HCT116 (cell line): ENCODE data around the gene TMEM61. TPM values are rescaled to one million over a fixed set of nuclear protein-coding genes. Genes with fewer than 3 reads are reported as not detected.

Source experiments
- ATAC-seq: fragments of 200-7000 bp; cut with Tn5 transposase; 2 replicates; pipeline ENCODE4 v1.9.1; 2020; ENCODE audit warnings: mild to moderate bottlenecking, moderate library complexity
- BruUV-seq: library from RNA; stranded (reverse); fragments of 400-500 nt; replicated peaks from 2 replicates; lab custom pipeline; 2021; lab: Mats Ljungman, UMichigan
- CTCF ChIA-PET: fragments of 300-600 bp; sonication (Branson Sonifier 250); formaldehyde crosslinking; loops from one replicate; lab custom pipeline; 2021; ENCODE audit warnings: antibody characterized with exemption; lab: Charles Lee
- POLR2A ChIA-PET: fragments of 300-600, 350-600 bp; sonication (Branson Sonifier 250); formaldehyde crosslinking; loops from one replicate; lab custom pipeline; 2021; ENCODE audit warnings: antibody characterized with exemption; lab: Charles Lee
- RAD21 ChIA-PET, 2 experiments: fragments of 300-600 bp; sonication (Branson Sonifier 250); formaldehyde crosslinking; loops; one replicate each; lab custom pipeline; 2023; ENCODE audit warnings: low total read pairs in 2 of 2; ENCODE audit not compliant: uncharacterized antibody in 2 of 2, unreplicated experiment in 2 of 2, low non-redundant PET in 1 of 2; lab: Charles Lee
- DNase-seq: peaks from one replicate; pipeline ENCODE4 v3.0.0-alpha.2; 2010; ENCODE audit warnings: low read depth, low spot score
- H2AFZ ChIP-seq: fragments of 200-600 bp; shearing (Covaris generic), sonication (generic); 2 replicates; pipeline ENCODE4 v1.6.1; 2017; ENCODE audit warnings: low read depth, mixed run types, mixed read lengths, antibody characterized with exemption, low read length; ENCODE audit not compliant: poor library complexity, severe bottlenecking
- H3K27ac ChIP-seq: 2 replicates; pipeline ENCODE4 v1.5.1; 2012; ENCODE audit warnings: low read depth, low read length
- H3K27me3 ChIP-seq: fragments of 200-600 bp; sonication (generic); 2 replicates; pipeline ENCODE4 v1.6.1; 2016; ENCODE audit warnings: mixed run types, low read length, mixed read lengths; ENCODE audit not compliant: insufficient read depth
- H3K36me3 ChIP-seq, 2 experiments: fragments of 200-500 bp in 1 of 2; fragments of 200-600 bp in 1 of 2; sonication (Bioruptor generic) in 1 of 2; sonication (generic) in 1 of 2; 2 replicates each; pipeline versions ENCODE4 v1.5.1 to v1.6.1; 2014 to 2016; ENCODE audit warnings: low read length in 2 of 2, inconsistent platforms in 1 of 2, mixed read lengths in 1 of 2, mixed run types in 1 of 2; ENCODE audit not compliant: insufficient read depth in 2 of 2, control insufficient read depth in 1 of 2
- H3K4me1 ChIP-seq, 2 experiments: fragments of 200-600 bp in 1 of 2; sonication (generic) in 1 of 2; 2 replicates each; pipeline versions ENCODE4 v1.5.1 to v1.6.1; 2012 to 2017; ENCODE audit warnings: low read length in 2 of 2, inconsistent platforms in 1 of 2, mild to moderate bottlenecking in 1 of 2, mixed read lengths in 1 of 2, mixed run types in 1 of 2, moderate library complexity in 1 of 2; ENCODE audit not compliant: insufficient read depth in 2 of 2, control insufficient read depth in 1 of 2
- H3K4me2 ChIP-seq: fragments of 200-600 bp; sonication (generic); 2 replicates; pipeline ENCODE4 v1.6.1; 2017; ENCODE audit warnings: mixed run types, low read length, mixed read lengths
- H3K4me3 ChIP-seq, 2 experiments: fragments of 200-600 bp in 1 of 2; sonication (generic) in 1 of 2; replicated peaks in 1 of 2; 2 replicates each; pipeline ENCODE4 v1.5.1; 2011 to 2016; ENCODE audit warnings: low read length in 2 of 2, control low read depth in 1 of 2, low read depth in 1 of 2, mild to moderate bottlenecking in 1 of 2, mixed read lengths in 1 of 2, mixed run types in 1 of 2
- H3K79me2 ChIP-seq: fragments of 200-600 bp; sonication (generic); 2 replicates; pipeline ENCODE4 v1.6.1; 2017; ENCODE audit warnings: mild to moderate bottlenecking, mixed run types, low read length, moderate library complexity, mixed read lengths; ENCODE audit not compliant: insufficient read depth
- H3K9ac ChIP-seq: fragments of 200-600 bp; sonication (generic); 2 replicates; pipeline ENCODE4 v1.6.1; 2016; ENCODE audit warnings: low read length, mixed read lengths
- H3K9me2 ChIP-seq: fragments of 200-600 bp; sonication (generic), shearing (Covaris generic); 2 replicates; pipeline ENCODE4 v1.6.1; 2017; ENCODE audit warnings: mixed run types, mild to moderate bottlenecking, moderate library complexity; ENCODE audit not compliant: insufficient read depth
- H3K9me3 ChIP-seq, 2 experiments: fragments of 200-500 bp in 1 of 2; fragments of 200-600 bp in 1 of 2; sonication (Bioruptor generic) in 1 of 2; sonication (generic) in 1 of 2; 2 replicates each; pipeline ENCODE4 v1.6.1; 2014 to 2017; ENCODE audit warnings: low read length in 2 of 2, mixed read lengths in 2 of 2, inconsistent platforms in 1 of 2, low read depth in 1 of 2, mild to moderate bottlenecking in 1 of 2, mixed run types in 1 of 2, moderate library complexity in 1 of 2; ENCODE audit not compliant: control insufficient read depth in 1 of 2, insufficient read depth in 1 of 2
- H4K20me1 ChIP-seq: fragments of 200-600 bp; sonication (generic), shearing (Covaris generic); 2 replicates; pipeline ENCODE4 v1.6.1; 2017; ENCODE audit warnings: mixed run types, mild to moderate bottlenecking, moderate library complexity; ENCODE audit not compliant: insufficient read depth
- ATF3 ChIP-seq: IDR thresholded peaks from 2 replicates; pipeline ENCODE4 v1.6.1; 2012
- CBX3 ChIP-seq: IDR thresholded peaks from 2 replicates; pipeline ENCODE4 v1.6.1; 2012; ENCODE audit warnings: low read depth
- ELF1 ChIP-seq: IDR thresholded peaks from 2 replicates; pipeline ENCODE4 v1.6.1; 2012; ENCODE audit warnings: low read depth, borderline replicate concordance
- EZH2 ChIP-seq: fragments of 200-600 bp; sonication (generic); IDR thresholded peaks from 2 replicates; pipeline ENCODE4 v1.6.1; 2017; ENCODE audit warnings: antibody characterized with exemption, mixed run types
- EZH2phosphoT487 ChIP-seq: fragments of 200-600 bp; IDR thresholded peaks from 2 replicates; pipeline ENCODE4 v1.6.1; 2018; ENCODE audit warnings: antibody characterized with exemption, borderline replicate concordance
- FOSL1 ChIP-seq: IDR thresholded peaks from 2 replicates; pipeline ENCODE4 v1.6.1; 2012; ENCODE audit warnings: low read depth
- RAD21 ChIP-seq: IDR thresholded peaks from 2 replicates; pipeline ENCODE4 v1.6.1; 2012; ENCODE audit warnings: low read depth, mild to moderate bottlenecking
- SIN3A ChIP-seq: IDR thresholded peaks from 2 replicates; pipeline ENCODE4 v1.6.1; 2012; ENCODE audit warnings: low read depth
- SRF ChIP-seq: IDR thresholded peaks from 2 replicates; pipeline ENCODE4 v1.6.1; 2012; ENCODE audit warnings: low read depth
- TCF7L2 ChIP-seq: IDR thresholded peaks from 2 replicates; pipeline ENCODE4 v1.7.0; 2011; ENCODE audit warnings: borderline replicate concordance, inconsistent platforms; ENCODE audit not compliant: insufficient read depth, insufficient read length; ENCODE audit errors: extremely low read depth
- YY1 ChIP-seq: IDR thresholded peaks from 2 replicates; pipeline ENCODE4 v1.6.1; 2011; ENCODE audit warnings: low read length, low read depth, moderate library complexity, mild to moderate bottlenecking; ENCODE audit not compliant: insufficient replicate concordance; ENCODE audit errors: extremely low read depth
- ZNF274 ChIP-seq: fragments of 200-500 bp; sonication (Bioruptor generic); IDR thresholded peaks from 2 replicates; pipeline ENCODE4 v1.6.1; 2014; ENCODE audit warnings: mild to moderate bottlenecking, low read depth, low read length, inconsistent platforms
- intact Hi-C: fragments of 100-400 bp; cut with micrococcal nuclease; formaldehyde crosslinking; loops from 2 replicates; pipeline ENCODE4 v1.10.0; 2022
- total RNA-seq: library from RNA; stranded (reverse); gene quantifications from one replicate; pipeline ENCODE4 v1.2.1, GENCODE V29; 2021; ENCODE audit not compliant: unreplicated experiment
- TF ChIP-seq, protein P1 (sequence below): IDR thresholded peaks from 2 replicates; pipeline ENCODE4 v1.6.1; 2011; ENCODE audit warnings: mild to moderate bottlenecking, low read length, moderate library complexity; ENCODE audit not compliant: insufficient replicate concordance; ENCODE audit errors: extremely low read depth

The TMEM61 gene
- total RNA-seq, 1 experiment from 2014 or later, result 4.4 TPM

DNA sequence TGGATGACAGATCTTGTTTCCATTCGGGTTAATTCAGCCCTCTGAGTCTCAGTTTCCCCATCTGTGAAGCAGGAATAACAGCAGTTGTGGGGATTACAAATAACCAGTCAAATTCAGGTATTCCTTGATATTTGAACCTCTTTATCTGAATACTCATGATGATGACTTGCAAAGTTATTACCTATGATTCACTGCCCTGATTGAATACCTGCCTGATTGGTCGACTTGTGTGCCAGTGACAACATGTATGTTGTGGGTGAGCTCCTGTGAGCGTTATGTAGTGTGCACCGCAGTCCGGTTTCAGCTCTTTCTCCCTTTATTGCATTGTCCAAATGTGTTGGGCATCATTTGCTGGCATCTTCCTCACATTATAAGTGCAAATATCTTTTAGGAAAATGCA, 9.5 kb upstream of the TMEM61 start:
- no TSS peak for BruUV-seq
- Histone ChIP-seq H3K9me2 (no peaks in the 10 kb centered on the region), H3K27me3 (no peaks in the 10 kb centered on the region), H3K79me2 (no peaks in the 10 kb centered on the region), H4K20me1 (no peaks in the 10 kb centered on the region), H3K4me2 (peak overlapping the region; percentile 63), H3K36me3 (no peaks in the 10 kb centered on the region), H3K9ac (peak overlapping the region; percentile 25; the same call in 1 of the 2 replicates), H3K27ac (peak overlapping the region; percentile 33; the same call in 1 of the 2 replicates), H2AFZ (peak overlapping the region; percentile 83), H3K9me3 (no peaks in the 10 kb centered on the region), H3K4me3 (peak overlapping the region in 1 of 2 experiments; percentile 10; a peak in 1 of 4 replicates), H3K4me1 (peaks cover 19 to 67% of the 10 kb centered on the region in 2 experiments)
- POLR2A ChIA-PET, result interaction anchor here (0.7 to 1.2 kb wide), 2 partner anchors 10 to 291 kb away, joined by 3 to 4 read pairs; partner anchors contain the start of gene TMEM61
- CTCF ChIA-PET, result interaction anchor here (0.9 to 2.0 kb wide), 4 partner anchors 20 to 51 kb away, joined by 3 to 11 read pairs (median 4); no protein-coding TSS in a partner anchor
- RAD21 ChIA-PET, result interaction anchor here in 1 of 2 experiments (0.9 kb wide), 1 partner anchor 20 kb away, joined by 3 read pairs; no protein-coding TSS in a partner anchor
- intact Hi-C loops, result no loop called here
- ATAC-seq, result peak; percentile 44
- no peak for TF ChIP-seq TCF7L2
- TF ChIP-seq FOSL1, result no peak
- TF ChIP-seq ZNF274, result no peak
- no peak for DNase-seq

DNA sequence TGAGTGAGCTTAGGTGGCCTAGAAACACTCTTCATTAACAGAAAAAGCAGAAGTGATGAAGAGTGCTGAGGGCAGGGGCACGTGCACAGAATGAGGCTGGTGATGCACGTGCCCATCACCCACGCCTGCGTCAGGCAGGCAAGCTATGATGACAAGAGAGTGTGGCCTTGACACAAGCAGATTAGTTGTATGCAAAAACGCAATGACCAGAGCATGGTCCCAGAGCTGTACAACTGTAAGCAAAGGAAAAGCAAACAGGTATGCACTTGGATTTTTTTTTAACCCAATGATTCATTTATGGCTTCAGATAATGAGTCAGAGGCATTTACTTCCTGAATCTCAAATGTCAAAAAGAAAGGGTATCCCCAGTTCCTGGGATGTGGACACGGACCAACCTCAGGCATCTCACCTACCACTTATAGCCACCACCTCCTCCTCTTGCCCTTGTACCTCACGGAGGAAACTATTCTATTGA, 9.1 kb upstream of the TMEM61 start:
- Histone ChIP-seq H3K9ac (peak overlapping the region; percentile 25; the same call in 1 of the 2 replicates), H3K79me2 (no peaks in the 10 kb centered on the region), H3K36me3 (no peaks in the 10 kb centered on the region), H3K4me2 (peak overlapping the region; percentile 63), H3K9me2 (no peaks in the 10 kb centered on the region), H3K27me3 (no peaks in the 10 kb centered on the region), H3K4me3 (peak overlapping the region in 1 of 2 experiments; percentile 10; a peak in 1 of 4 replicates), H3K9me3 (no peaks in the 10 kb centered on the region), H4K20me1 (no peaks in the 10 kb centered on the region), H3K27ac (peak overlapping the region; percentile 33; the same call in 1 of the 2 replicates), H3K4me1 (peaks cover 15 to 62% of the 10 kb centered on the region in 2 experiments), H2AFZ (peak overlapping the region; percentile 83)
- ChIA-PET CTCF (interaction anchor here (0.9 to 2.0 kb wide), 4 partner anchors 21 to 51 kb away, joined by 3 to 11 read pairs (median 4); no protein-coding TSS in a partner anchor), POLR2A (interaction anchor here (1.2 kb wide), 1 partner anchor 9 kb away, joined by 4 read pairs; the partner anchor contains the start of gene TMEM61), RAD21 (interaction anchor here in 1 of 2 experiments (0.9 kb wide), 1 partner anchor 21 kb away, joined by 3 read pairs; no protein-coding TSS in a partner anchor)
- no TSS peak for BruUV-seq
- intact Hi-C loops, result no loop called here
- ATAC-seq (peak; percentile 69), DNase-seq (peak; percentile 54)
- no peak for TF ChIP-seq TCF7L2
- TF ChIP-seq ZNF274, result no peak
- TF ChIP-seq, protein P1, sequence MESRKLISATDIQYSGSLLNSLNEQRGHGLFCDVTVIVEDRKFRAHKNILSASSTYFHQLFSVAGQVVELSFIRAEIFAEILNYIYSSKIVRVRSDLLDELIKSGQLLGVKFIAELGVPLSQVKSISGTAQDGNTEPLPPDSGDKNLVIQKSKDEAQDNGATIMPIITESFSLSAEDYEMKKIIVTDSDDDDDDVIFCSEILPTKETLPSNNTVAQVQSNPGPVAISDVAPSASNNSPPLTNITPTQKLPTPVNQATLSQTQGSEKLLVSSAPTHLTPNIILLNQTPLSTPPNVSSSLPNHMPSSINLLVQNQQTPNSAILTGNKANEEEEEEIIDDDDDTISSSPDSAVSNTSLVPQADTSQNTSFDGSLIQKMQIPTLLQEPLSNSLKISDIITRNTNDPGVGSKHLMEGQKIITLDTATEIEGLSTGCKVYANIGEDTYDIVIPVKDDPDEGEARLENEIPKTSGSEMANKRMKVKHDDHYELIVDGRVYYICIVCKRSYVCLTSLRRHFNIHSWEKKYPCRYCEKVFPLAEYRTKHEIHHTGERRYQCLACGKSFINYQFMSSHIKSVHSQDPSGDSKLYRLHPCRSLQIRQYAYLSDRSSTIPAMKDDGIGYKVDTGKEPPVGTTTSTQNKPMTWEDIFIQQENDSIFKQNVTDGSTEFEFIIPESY, result no peak
- peak; percentile 13; the same call in 1 of the 2 replicates for TF ChIP-seq RAD21
- TF ChIP-seq EZH2phosphoT487, result no peak
- peak; percentile 48; the same call in 1 of the 2 replicates for TF ChIP-seq SIN3A
- TF ChIP-seq CBX3, result peak; percentile 79; the same call in 1 of the 2 replicates
- no peak for TF ChIP-seq YY1
- TF ChIP-seq ATF3, result no peak
- peak; percentile 97 for TF ChIP-seq FOSL1
- TF ChIP-seq EZH2, result no peak
- TF ChIP-seq ELF1, result no peak; the same call in 1 of the 2 replicates
- TF ChIP-seq SRF, result peak; percentile 66
